HL-60 (cell line): Measurements from ENCODE around the gene RNU6-7.

Experiments
- CTCF ChIP-seq: IDR thresholded peaks from one replicate; pipeline ENCODE4 v1.5.1; 2011; ENCODE audit warnings: low read length, control low read depth, inconsistent platforms; ENCODE audit not compliant: insufficient read depth
- GABPA ChIP-seq: IDR thresholded peaks from 2 replicates; pipeline ENCODE4 v1.6.1; 2012; ENCODE audit warnings: low read depth
- POLR2AphosphoS5 ChIP-seq: IDR thresholded peaks from 2 replicates; pipeline ENCODE4 v1.6.1; 2012; ENCODE audit warnings: low read depth

- TF ChIP-seq CTCF (no peak), GABPA (no peak), POLR2AphosphoS5 (no peak)
These were observed 9.0 kb upstream of the RNU6-7 start for GRCh38 chr14:32192712-32193373.
